Thyroid gland (tissue), 4 donors: ENCODE measurements around the gene ELL3.
"Not testable (repeated sequence)": the region's sequence is repeated elsewhere in the genome, so short reads cannot be mapped to it uniquely, and the experiment has no call there.

Experiments
- POLR2A ChIP-seq, 2 donors: fragments of 450-650 bp; IDR thresholded peaks; one replicate each; pipeline ENCODE4 v1.6.1; 2017; ENCODE audit warnings: antibody characterized with exemption in 2 of 2, mild to moderate bottlenecking in 2 of 2, moderate library complexity in 1 of 2
- TF ChIP-seq, protein P1 (sequence below), 6 experiments: fragments of 200-600 bp in 3 of 6; fragments of 450-650 bp in 3 of 6; sonication (generic) in 3 of 6; IDR thresholded peaks; one replicate each; pipeline ENCODE4 v1.5.1; 2016 to 2019; ENCODE audit warnings: antibody characterized with exemption in 6 of 6, mild to moderate bottlenecking in 2 of 6, inconsistent platforms in 1 of 6, moderate library complexity in 1 of 6

DNA sequence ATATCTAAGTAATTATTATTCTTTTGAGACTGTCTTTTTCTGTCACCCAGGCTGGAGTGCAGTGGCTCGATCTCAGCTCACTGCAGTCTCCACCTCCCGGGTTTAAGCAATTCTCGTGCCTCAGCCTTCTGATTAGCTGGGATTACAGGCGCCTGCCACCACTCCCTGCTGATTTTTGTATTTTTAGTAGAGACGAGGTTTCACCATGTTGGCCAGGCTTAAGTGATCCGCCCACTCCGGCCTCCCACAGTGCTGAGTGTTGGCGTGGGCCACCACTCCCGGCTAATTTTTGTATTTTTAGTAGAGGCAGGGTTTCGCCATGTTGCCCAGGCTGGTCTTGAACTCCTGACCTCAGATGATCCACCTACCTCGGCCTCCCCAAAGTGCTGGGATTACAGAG lies 48.5 kb upstream of the ELL3 start:
- TF ChIP-seq, protein P1, sequence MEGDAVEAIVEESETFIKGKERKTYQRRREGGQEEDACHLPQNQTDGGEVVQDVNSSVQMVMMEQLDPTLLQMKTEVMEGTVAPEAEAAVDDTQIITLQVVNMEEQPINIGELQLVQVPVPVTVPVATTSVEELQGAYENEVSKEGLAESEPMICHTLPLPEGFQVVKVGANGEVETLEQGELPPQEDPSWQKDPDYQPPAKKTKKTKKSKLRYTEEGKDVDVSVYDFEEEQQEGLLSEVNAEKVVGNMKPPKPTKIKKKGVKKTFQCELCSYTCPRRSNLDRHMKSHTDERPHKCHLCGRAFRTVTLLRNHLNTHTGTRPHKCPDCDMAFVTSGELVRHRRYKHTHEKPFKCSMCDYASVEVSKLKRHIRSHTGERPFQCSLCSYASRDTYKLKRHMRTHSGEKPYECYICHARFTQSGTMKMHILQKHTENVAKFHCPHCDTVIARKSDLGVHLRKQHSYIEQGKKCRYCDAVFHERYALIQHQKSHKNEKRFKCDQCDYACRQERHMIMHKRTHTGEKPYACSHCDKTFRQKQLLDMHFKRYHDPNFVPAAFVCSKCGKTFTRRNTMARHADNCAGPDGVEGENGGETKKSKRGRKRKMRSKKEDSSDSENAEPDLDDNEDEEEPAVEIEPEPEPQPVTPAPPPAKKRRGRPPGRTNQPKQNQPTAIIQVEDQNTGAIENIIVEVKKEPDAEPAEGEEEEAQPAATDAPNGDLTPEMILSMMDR (IDR thresholded peaks at IDR 0.05) = not testable (repeated sequence)
- TF ChIP-seq POLR2A (IDR thresholded peaks at IDR 0.05) = not testable (repeated sequence)
